NCI-H2227 (cell line): Measurements from ENCODE around the gene CEP85.
"Not testable (repeated sequence)": the region's sequence is repeated elsewhere in the genome, so short reads cannot be mapped to it uniquely, and the experiment has no call there.

Source experiments
- DNase-seq: peaks from one replicate; lab custom pipeline; 2025; ENCODE audit not compliant: unreplicated experiment; lab: John Stamatoyannopoulos, UW

The CEP85 gene

DNA sequence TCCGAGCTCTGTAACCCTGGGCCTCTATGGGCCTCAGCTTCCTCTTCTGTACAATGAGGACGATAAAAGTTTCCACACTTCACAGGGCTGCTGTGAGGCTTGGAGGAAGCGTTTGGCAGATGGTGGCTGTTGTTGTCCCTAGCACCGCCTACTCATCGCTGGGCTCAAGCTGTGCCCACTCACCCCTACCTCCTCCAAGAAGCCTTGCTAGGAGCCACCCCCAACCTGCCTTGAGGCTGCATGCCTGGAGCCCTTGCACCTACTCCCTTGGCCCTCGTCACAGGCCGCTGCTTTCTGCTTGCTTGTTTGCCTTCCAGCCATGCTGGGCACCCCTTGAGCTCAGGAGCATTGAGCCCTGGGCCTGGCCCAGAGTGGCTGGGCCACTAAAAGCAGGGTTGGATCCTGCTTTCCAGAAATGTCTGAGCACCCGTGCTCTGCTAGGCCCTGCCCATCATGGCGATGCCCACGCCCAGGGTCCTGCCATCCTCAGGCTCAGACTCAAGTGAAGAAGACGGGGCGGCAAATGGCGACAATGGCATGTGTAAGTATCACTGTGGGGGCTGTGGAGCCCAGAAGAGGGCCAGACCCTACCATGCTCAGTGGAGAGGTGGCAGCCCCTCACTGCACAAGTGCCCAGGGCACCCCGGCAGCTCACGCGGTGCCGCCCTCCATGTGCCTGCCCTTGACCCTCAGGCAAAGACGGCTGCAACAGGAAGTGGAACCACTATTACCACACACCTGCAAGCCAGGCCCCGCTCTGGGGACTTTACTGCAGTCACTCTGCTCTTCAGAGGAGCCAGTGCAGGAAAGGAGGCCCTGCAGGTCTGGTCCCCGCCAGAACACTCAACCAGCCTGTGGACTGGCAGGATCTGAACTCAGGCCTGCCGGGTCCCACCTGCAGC, 55.4 kb downstream of the CEP85 start:
- DNase-seq, result no peak

DNA sequence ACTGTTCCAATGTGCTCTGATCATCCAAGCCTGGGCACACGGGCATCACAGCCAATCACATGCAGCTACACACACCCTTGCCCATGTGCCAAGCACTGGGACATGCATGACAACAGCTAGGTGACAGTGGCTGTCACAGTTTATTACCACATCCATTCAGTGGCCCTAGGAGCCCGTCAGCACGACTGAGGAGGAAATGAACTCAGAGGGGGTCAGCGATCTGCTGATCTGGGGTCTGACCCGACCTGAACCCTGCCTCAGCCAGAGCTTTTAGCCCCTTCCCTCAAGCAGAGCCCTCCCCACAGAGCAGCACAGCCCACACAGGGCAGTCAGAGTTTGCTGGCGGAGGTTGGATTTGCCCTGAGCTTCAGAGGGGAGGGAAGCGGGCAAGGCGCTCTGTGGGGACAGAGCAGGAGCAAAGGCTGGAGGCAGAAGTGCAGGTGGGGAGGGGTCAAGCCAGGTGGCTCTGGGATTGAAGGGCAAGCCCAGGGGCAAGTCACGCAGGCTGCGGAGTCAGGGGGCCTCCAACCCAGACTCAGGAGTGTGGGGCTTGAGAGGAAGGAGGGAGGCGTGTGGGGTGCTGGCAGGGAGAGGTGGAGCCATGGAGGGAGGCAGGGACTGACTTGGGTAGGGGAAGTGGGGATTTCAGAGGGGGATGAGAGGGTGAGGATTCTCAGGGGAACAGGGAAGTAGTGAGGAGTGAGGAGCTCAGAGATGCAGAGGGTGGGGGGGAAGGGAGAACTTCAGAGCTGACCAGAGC, 56.3 kb downstream of the CEP85 start:
- DNase-seq, result no peak

DNA sequence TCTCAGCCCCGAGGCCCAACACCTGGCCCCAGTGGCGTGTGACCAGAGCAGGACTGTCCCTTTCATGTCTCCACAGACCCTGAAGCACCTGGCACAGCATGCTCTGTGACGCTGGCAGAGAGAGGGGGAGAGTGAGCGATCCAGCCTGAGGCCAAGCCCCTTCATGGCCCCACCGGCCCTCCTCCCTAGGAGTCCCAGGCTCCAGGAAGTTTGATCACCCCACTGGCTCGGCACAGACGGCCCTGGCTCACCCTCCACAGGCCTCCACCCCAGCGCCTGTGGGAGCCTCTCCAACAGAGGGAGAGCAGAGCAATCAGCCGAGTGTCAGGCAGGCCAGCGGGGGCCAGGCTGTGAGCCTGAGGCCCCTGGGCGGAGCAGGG, 56.9 kb downstream of the CEP85 start:
- DNase-seq, result no peak

DNA sequence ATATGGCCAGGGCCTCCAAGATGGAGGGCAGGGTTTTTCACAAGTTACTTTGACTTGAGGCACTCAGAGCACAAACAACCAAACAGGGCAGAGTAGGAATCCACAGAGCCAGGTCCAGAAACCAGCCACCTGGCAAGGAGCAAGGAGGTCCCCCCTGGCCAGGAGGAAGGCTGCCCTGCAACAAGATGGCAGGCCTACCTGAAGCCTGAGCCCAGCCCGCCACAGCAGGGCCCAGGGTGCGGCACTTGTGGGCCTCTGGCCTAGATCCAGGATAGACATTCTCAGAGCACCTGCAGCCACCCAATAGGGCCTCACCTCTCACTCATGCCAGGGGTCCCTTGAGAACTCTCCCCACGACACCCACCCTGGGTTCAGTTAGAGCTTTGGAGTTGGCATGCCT, 57.4 kb downstream of the CEP85 start:
- DNase-seq, result no peak

DNA sequence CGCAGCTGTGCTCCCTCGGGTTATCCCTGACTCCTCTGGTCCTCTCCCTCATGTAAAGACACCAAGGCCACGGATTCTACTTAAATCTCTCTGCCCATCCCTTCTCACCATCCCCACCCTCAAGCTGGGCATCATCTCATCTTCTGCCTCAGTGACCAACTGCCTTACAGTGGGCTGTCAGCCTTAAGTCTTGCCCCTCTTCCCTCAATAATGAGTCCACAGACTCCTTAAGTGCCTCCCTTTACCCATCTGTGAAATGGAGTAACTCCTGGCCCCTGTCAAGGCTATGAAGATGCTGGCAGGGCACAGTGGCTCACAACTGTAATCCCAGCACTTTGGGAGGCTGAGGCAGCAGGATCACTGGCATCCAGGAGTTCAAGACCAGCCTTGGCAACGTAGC, 57.9 kb downstream of the CEP85 start:
- no peak for DNase-seq

DNA sequence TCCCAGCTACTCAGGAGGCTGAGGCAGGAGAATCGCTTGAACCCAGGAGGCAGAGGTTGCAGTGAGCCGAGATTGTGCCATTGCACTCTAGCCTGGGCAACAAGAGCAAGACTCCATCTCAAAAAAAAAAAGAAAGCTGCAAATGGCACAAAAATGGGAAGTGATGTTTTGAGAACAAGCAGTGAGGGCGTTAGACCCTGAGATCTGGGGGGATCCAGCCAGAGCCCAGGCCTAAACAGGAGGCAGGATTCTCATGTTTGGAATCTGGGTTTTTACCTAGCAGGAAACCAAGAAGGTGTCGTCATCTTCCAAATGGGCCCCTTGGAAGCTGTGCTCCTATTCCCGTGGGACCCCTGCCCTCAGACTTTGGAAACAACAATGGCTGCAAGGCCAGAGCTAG, 58.7 kb downstream of the CEP85 start:
- DNase-seq, result not testable (repeated sequence)

DNA sequence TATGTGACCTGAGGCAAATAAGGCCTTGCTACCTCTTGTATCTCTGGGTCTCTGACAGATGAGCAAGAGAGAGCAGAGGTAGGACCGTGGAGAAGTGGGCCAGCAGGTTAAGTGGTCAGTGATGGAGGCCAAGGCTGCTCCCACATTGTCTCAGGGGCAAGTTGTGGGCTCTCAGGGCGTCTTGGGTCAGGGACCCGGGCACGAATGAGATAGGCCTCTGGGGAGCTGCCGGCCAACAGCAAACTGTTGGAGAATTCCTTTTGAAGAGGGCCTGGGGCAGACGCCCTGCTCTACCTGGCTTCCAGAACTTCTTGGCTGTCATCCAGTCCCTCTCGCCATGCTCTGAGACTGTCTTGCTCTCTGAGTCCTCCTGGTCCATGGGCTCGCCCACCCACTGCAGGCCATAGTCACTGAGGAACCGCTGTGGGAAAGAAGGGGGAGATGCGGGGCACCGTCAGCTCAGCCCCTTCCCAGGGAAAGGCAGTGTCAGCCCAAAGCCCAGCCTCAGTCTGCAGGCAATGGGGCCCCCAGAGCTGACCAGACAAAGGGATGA, 60.0 kb downstream of the CEP85 start:
- no peak for DNase-seq

DNA sequence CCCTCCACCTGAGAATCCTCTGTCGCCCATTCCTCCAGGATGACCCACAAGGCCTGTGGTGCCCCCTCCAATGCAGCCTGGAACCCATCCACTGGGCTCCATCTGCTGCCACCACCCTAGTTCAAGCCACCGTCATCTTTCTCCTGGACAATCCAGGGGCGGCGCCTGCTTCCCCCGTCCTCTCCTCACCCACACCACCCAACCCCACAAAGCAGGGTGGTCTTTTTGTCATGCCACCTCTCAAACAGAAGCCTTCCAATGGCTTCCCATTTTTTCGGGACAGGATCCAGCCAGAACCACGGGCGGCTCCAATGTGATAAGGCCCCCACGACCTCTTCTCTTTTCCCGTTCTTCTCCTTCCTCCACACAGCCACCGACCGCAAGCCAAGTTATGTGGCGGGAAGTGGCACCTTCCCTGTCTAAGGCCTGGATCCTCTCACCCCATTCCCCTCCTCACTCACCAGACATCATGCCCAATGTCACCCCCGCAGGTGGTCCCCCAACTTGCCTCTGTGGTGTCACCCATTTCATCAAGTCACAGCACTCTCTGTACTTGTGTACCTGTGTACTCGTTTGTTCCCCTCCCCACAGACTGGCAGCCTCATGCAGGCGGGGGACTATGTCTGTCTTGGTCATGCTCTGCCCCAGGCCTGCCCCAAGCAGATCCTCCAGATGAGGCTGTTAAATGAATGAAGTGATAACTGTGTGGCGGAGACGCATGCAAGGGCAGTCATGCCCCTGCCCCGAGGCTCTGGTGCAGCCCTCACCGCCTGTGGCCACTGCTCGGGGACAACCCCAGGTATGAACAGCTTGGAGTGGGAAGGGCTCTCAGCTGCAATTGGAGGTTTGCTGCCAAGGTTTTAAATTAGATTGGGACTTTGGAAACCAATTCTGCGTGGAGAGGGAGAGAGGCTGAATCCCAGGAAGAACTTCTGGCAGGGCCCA, 61.5 kb downstream of the CEP85 start:
- DNase-seq, result no peak

DNA sequence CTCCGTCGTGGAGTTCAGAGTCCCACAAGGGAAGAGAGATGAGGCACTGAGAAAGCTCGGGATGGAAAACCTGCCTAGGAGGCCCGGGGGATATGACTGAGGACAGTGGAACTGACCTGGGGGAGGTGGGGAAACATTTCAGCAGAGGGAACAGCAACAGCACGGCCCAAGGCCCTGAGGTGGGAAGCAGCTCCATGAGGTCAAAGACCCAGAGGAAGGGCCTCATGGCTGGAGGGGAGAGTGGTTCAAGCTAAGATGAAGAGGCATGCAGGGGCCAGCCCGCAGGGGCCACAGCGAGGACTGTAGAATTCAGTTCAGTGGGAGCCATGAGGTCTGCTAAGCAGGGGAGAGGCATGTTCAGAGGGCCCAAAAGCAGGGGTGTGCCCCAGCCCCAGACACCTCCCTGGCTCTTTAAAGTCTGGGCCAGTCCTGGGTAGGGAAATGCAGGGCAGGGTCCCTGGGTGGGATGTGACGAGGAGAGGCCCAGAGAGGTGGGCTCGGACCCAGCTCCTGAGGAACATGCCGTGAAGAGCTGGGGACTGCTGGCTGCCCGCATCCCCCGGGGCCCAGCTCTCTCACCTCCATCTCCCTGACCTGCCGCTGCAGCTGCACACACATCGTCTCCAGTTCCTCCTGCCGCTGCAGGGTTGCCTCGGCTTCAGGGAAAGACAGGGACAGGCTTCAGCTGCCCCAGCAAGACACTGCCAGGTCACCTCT, 62.5 kb downstream of the CEP85 start:
- no peak for DNase-seq

DNA sequence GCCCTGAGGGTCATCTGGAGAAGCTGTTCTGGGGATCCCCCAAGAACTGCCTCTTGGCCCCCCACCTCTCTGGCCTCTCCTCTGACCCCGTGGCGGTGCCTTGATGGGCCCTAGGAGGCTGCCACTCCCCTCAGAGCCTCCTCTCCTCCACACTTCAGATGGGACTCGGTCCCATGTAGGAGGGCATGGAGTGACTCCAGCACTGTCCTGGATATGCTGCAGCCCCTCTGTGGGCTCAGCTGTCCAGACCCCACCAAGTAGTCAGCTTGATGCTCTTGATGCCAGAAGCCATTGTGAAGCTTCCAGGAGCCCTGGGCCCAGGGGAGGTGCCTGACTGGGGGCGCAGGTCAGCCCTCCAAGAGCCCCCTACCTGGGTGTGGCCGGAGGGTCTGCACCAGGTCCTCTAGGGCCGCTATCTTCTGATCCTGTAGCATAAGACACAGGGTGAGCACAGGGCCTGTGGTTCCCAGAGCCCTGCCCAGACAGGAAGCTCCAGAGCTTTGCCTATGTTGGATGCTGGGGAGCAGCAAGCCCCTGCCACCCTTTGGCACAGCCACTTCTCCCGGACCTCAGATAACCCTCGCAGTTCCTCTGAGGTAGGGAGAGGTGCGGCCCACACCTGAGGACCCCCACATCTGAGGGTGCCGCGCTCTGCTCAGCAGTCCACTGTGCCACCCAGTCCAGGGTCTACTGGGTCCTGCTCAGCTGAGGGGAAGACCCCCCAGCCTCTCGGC, 63.2 kb downstream of the CEP85 start:
- DNase-seq, result no peak

DNA sequence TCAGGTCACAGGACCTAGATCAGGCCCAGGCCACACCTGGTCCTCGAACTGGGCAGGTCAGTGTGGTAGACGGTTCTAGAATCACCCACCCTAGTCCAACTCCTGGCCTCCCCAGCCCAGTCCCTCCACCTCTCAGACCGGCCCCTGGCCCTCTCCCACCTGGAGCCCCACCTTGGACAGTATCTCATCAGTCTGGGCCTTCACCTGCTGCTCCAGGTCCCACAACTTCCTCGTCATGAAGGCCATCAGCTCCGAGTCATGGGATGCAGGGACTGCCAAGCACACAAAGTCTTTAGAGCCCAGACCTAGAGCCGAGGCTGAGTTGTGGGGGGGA, 63.8 kb downstream of the CEP85 start:
- no peak for DNase-seq

DNA sequence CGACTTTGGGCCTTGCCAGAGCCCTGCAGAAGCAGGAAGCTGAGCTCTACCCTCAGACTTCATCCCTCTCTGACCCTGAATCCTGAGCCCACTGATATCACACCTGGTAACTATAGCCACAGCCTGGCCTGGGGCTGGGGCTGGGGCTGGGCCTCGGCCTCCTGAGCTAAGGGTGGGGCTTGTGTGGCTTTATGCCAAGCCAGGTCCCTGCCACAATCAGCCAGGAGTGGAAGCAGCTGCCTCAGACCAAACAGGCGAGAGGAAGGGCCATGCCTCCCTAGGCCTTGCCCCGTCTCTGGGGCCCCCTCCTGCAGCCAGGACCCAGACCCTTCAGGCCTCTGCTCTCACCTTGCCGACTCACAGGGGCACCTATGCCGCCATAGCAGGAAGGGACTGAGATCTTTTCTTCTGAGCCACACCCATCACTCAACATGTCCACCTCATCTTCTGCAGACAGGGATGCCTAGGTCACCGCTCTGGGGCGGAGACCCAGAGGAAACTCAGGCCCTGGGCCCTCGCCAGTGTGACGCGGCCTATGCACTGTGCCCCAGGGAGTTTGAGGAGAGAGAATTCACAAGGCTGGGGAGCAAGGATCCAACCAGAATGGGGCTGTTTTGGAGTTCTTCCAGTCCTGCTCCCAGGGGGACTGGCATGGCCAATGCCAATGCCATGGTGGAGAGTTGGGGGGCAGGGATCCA, 66.7 kb downstream of the CEP85 start:
- no peak for DNase-seq

DNA sequence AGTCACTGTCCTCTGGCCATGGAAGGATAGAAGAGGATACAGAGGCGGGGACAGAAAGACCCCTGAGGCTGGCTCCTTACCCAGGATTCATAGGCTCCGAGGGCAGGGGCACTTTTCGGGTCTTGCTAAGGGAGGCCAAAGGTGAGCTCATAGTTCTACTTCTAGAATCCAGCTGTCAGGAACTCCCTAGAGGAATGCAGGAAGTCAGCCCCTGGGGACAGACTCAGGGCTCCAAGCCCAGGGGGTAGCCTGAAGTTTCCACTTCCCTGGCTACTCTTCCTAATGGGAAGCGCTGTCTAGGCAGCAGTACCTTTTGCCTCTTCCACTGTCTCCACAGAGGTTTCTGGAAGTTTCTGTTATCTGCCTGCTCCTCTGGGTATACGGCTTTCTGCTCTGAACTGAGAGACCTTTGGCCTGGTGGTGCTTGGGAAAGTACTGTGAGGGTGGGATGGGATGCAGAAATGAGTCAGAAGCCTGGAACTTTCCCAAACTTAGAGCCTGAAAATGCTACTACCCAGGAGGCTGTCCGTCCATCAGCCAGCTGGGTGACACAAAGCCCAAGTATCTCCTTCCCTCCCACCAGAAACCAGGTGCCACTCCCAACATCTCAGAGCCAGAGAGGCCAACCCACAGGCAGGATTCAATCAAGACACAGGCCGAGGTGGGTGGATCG, 68.9 kb downstream of the CEP85 start:
- no peak for DNase-seq

DNA sequence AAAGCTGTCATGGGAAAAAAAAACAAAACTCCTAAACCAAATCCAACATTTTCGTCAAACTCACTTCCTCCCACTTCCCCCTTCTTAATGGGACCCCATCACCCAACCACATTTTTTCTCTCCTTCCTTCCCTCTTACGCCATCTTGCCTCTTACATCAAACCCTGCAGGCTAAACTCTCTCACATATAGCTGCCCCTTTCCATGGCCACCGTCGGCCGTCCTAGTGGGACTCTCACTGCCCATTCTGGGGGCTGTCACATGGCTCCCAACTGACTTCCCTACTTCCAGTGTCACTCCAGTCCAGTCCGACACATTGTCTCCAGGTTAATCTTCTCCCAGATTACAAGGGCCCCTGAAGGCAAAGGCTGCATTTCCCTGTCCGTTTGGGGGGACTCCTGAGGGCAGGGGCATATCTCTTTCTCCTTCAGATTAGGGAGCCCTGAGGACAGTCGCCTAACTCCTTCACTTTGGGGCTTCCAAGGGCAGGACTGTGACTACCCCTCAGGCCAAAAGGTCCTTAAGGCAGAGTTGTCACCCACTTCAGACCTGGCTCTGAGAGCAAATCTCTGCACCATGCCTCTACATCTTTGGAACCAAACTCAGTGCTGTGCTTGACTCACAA, 71.8 kb downstream of the CEP85 start:
- DNase-seq, result no peak

DNA sequence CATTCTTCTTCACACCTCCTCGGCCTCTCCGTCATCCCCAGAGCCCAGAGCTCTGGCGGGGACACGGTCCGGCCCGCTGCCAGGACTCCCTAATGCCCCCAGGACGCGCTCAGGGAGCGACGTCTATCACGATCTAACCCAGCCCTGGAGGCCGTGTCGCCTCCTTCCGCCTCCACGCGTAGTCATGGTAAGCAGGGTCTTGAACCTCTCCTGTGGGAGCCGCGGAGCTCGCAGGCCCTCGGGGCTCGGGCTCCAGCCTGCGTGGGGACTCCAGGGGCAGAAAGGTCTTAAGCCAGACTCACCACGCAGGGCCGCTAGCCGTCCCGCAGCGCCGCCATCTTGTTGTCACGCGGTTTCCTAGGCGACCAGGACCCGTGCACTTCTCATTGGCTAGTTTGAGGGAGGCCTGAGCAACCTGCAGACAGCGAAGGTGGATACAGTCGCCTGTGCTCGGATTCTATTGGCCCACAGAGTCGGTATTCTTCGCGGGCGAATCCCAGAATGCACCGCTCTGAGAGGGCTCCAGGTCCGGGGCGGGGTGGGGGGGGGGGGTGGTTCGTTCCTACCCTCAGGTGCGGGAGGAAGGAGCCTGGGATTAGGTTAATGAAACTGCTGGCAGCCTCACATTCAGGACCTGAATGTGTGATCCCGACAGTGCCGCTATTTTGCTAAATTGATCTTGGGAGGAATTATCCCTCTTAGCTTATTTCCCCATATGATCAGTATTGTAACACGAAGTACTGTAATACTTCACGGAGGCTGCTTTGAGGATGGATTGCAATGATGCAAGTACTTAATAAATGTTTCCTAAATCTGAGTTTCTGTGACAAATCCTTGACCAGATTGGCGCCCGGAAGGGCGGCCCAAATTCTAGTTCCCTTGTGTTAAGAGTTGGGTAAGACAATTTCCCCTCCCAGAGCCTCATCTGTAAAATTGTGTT, 72.6 kb downstream of the CEP85 start, which contains the start of gene UBXN11:
TSS of gene UBXN11 (minus strand) at position 347 of the 940 bp plus-strand sequence. CDS start 3,753 bp downstream, outside the sequence.
- peak; percentile 98 for DNase-seq

DNA sequence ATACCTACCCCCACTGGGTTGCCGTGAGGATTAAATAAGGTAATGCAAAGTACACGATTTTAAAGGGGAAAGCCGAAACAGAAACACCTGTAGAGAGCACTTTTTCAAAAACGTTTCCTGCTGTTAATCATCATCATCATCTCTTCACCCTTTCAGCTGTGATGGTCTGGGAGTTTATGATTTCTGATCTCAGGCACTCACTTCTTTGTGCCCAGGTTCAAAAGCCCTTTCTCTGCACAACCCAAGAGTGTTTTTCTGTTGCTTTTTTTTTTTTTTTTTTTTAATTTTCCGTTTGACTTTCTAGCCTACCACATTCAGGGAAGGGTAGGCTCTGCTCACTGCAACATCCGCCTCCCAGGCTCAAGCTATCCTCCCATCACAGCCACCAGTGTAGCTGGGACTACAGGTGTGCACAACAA, 73.4 kb downstream of the CEP85 start:
- DNase-seq, result no peak
